Breast epithelium (tissue), 3 donors: ENCODE measurements around the gene VWF.

Source experiments
- CTCF ChIP-seq, 3 donors: fragments of 450-650 bp; IDR thresholded peaks; one replicate each; pipeline ENCODE4 v1.5.1; 2016 to 2017; ENCODE audit warnings: antibody characterized with exemption in 3 of 3, mild to moderate bottlenecking in 3 of 3, moderate library complexity in 3 of 3
- POLR2A ChIP-seq: fragments of 450-650 bp; IDR thresholded peaks from one replicate; pipeline ENCODE4 v1.6.1; 2016; ENCODE audit warnings: antibody characterized with exemption, mild to moderate bottlenecking, moderate library complexity

- TF ChIP-seq CTCF (IDR thresholded peaks at IDR 0.05) = no peak
- no peak for TF ChIP-seq POLR2A
Measured at GRCh38 chr12:6157482-6157881, 33.0 kb upstream of the VWF start.
